ENCODE measurements around the gene NOL7. TPM values are rescaled to one million over a fixed set of nuclear protein-coding genes. Genes with fewer than 3 reads are reported as not detected.

Gene NOL7
- total and polyA plus RNA-seq, 8 donors = 49.5 to 81.2 (median 72.4) TPM

- Histone ChIP-seq H3K4me1 (no peaks in the 10 kb centered on the region), H3K27ac (no peak overlapping the region), H3K36me3 (peaks cover 4 to 80% of the 10 kb centered on the region in 2 donors), H3K4me3 (no peak overlapping the region), H3K27me3 (no peaks in the 10 kb centered on the region), H3K9me3 (no peaks in the 10 kb centered on the region)
- intact Hi-C loops (cut with DNase I) = no loop called here
- no peak for ATAC-seq
- no peak for TF ChIP-seq CTCF (IDR thresholded peaks at IDR 0.05)
- DNase-seq = no peak
These were observed 21.4 kb upstream of the NOL7 start for GRCh38 chr6:13593720-13594119.

- Histone ChIP-seq H3K4me1 (no peaks in the 10 kb centered on the region), H3K36me3 (peaks cover 4 to 86% of the 10 kb centered on the region in 2 donors), H3K27me3 (no peaks in the 10 kb centered on the region), H3K4me3 (no peak overlapping the region), H3K27ac (no peak overlapping the region), H3K9me3 (no peaks in the 10 kb centered on the region)
- DNase-seq = no peak
- intact Hi-C loops (cut with DNase I) = no loop called here
- no peak for ATAC-seq
- TF ChIP-seq CTCF (IDR thresholded peaks at IDR 0.05) = no peak
These were observed 18.1 kb upstream of the NOL7 start for GRCh38 chr6:13597073-13597472.

GRCh38 chr6:13600036-13600435 lies 15.1 kb upstream of the NOL7 start:
- no peak for DNase-seq
- intact Hi-C loops (cut with DNase I) = no loop called here
- TF ChIP-seq CTCF (IDR thresholded peaks at IDR 0.05) = no peak
- ATAC-seq = no peak
- H3K27me3 ChIP-seq = no peaks in the 10 kb centered on the region
- H3K4me1 ChIP-seq = no peaks in the 10 kb centered on the region
- no peaks in the 10 kb centered on the region for H3K9me3 ChIP-seq
- H3K36me3 ChIP-seq = peaks cover 0 to 86% of the 10 kb centered on the region in 2 donors
- no peak overlapping the region for H3K4me3 ChIP-seq
- H3K27ac ChIP-seq = no peak overlapping the region

- Histone ChIP-seq H3K4me3 (no peak overlapping the region), H3K36me3 (peaks cover 0 to 59% of the 10 kb centered on the region in 2 donors), H3K9me3 (no peaks in the 10 kb centered on the region), H3K27me3 (no peaks in the 10 kb centered on the region), H3K4me1 (no peaks in the 10 kb centered on the region), H3K27ac (no peak overlapping the region)
- intact Hi-C loops (cut with DNase I) = no loop called here
- no peak for DNase-seq
- TF ChIP-seq CTCF (IDR thresholded peaks at IDR 0.05) = no peak
- no peak for ATAC-seq
These were observed 11.0 kb upstream of the NOL7 start for GRCh38 chr6:13604135-13604534.

- intact Hi-C loops (cut with DNase I) = no loop called here
- peaks cover 0 to 59% of the 10 kb centered on the region in 2 donors for H3K36me3 ChIP-seq
- no peak for TF ChIP-seq CTCF (IDR thresholded peaks at IDR 0.05)
- H3K4me3 ChIP-seq = no peak overlapping the region
- ATAC-seq (no peak), DNase-seq (no peak)
- no peaks in the 10 kb centered on the region for H3K4me1 ChIP-seq
- H3K9me3 ChIP-seq = no peaks in the 10 kb centered on the region
- no peaks in the 10 kb centered on the region for H3K27me3 ChIP-seq
- no peak overlapping the region for H3K27ac ChIP-seq
These were observed 10.4 kb upstream of the NOL7 start for GRCh38 chr6:13604546-13605416.
